Osteoblast (primary cell): ENCODE measurements around the gene TMEM132A. TPM values are rescaled to one million over a fixed set of nuclear protein-coding genes. Genes with fewer than 3 reads are reported as not detected.
A peak's percentile ranks its signal among the peaks of the same experiment; 100 is the strongest.

Experiments
- DNase-seq: peaks from one replicate; pipeline ENCODE4 v3.0.0; 2011; ENCODE audit warnings: low spot score, mixed read lengths; ENCODE audit not compliant: insufficient read length; ENCODE audit errors: missing footprints
- H2AFZ ChIP-seq: 2 replicates; pipeline ENCODE4 v1.6.0; 2011; ENCODE audit warnings: mild to moderate bottlenecking, low read length
- H3K27ac ChIP-seq: 2 replicates; pipeline ENCODE4 v1.5.1; 2011; ENCODE audit warnings: mild to moderate bottlenecking, low read depth, low read length, moderate library complexity
- H3K27me3 ChIP-seq: 2 replicates; pipeline ENCODE4 v1.6.0; 2012; ENCODE audit warnings: mild to moderate bottlenecking, control low read depth, inconsistent platforms, low read length, moderate library complexity; ENCODE audit not compliant: insufficient read depth
- H3K36me3 ChIP-seq: 2 replicates; pipeline ENCODE4 v1.5.1; 2011; ENCODE audit warnings: mild to moderate bottlenecking, low read length, control low read depth, moderate library complexity; ENCODE audit not compliant: insufficient read depth
- H3K4me1 ChIP-seq: 2 replicates; pipeline ENCODE4 v1.5.1; 2011; ENCODE audit warnings: mild to moderate bottlenecking, low read length, control low read depth, moderate library complexity; ENCODE audit not compliant: insufficient read depth
- H3K4me2 ChIP-seq: 2 replicates; pipeline ENCODE4 v1.6.0; 2011; ENCODE audit warnings: mild to moderate bottlenecking, low read length; ENCODE audit not compliant: insufficient read depth
- H3K4me3 ChIP-seq: fragments of 200-600 bp; sonication (generic); 3 replicates; pipeline ENCODE4 v1.5.1; 2012; ENCODE audit warnings: mild to moderate bottlenecking, low read length, inconsistent platforms; ENCODE audit not compliant: insufficient read depth
- H3K79me2 ChIP-seq: 2 replicates; pipeline ENCODE4 v1.6.0; 2012; ENCODE audit warnings: mild to moderate bottlenecking, low read length, control low read depth, inconsistent platforms; ENCODE audit not compliant: insufficient read depth
- H3K9me3 ChIP-seq: 2 replicates; pipeline ENCODE4 v1.5.1; 2011; ENCODE audit warnings: low read depth, low read length, control low read depth
- H4K20me1 ChIP-seq: 2 replicates; pipeline ENCODE4 v1.6.0; 2012; ENCODE audit warnings: mild to moderate bottlenecking, low read length, control low read depth; ENCODE audit not compliant: insufficient read depth
- CTCF ChIP-seq: IDR thresholded peaks from 2 replicates; pipeline ENCODE4 v1.5.1; 2011; ENCODE audit warnings: mild to moderate bottlenecking, low read depth, low read length, moderate library complexity; ENCODE audit errors: extremely low read depth
- total RNA-seq: library from RNA; depleted of rRNA; stranded (reverse); fragments of >200 nt; gene quantifications from 2 replicates; pipeline ENCODE4 v1.2.3, GENCODE V29; 2012

TMEM132A gene
- total RNA-seq, 1 donor, result 19.5 TPM

- Histone ChIP-seq H2AFZ (no peak overlapping the region), H4K20me1 (peaks cover 4% of the 10 kb centered on the region), H3K27ac (no peak overlapping the region), H3K9me3 (no peaks in the 10 kb centered on the region), H3K27me3 (no peaks in the 10 kb centered on the region), H3K4me3 (no peak overlapping the region), H3K4me1 (peaks cover 5% of the 10 kb centered on the region), H3K36me3 (no peaks in the 10 kb centered on the region), H3K79me2 (no peaks in the 10 kb centered on the region), H3K4me2 (no peak overlapping the region)
- no peak for TF ChIP-seq CTCF
- DNase-seq, result no peak
Observed at GRCh38 chr11:60948250-60948649, 24.0 kb downstream of the TMEM132A start.

GRCh38 chr11:60950024-60950423 is 25.8 kb downstream of the TMEM132A start:
- TF ChIP-seq CTCF, result no peak
- Histone ChIP-seq H3K79me2 (no peaks in the 10 kb centered on the region), H4K20me1 (no peaks in the 10 kb centered on the region), H3K9me3 (no peaks in the 10 kb centered on the region), H2AFZ (no peak overlapping the region), H3K27ac (no peak overlapping the region), H3K4me3 (no peak overlapping the region), H3K27me3 (no peaks in the 10 kb centered on the region), H3K4me1 (peaks cover 5% of the 10 kb centered on the region), H3K36me3 (no peaks in the 10 kb centered on the region), H3K4me2 (no peak overlapping the region)
- DNase-seq, result no peak

- Histone ChIP-seq H3K79me2 (no peaks in the 10 kb centered on the region), H3K4me3 (peak overlapping the region; percentile 78), H3K4me2 (peak overlapping the region; percentile 95), H3K36me3 (no peaks in the 10 kb centered on the region), H4K20me1 (no peaks in the 10 kb centered on the region), H2AFZ (peak overlapping the region; percentile 99), H3K27ac (no peak overlapping the region), H3K27me3 (no peaks in the 10 kb centered on the region), H3K4me1 (peaks cover 5% of the 10 kb centered on the region), H3K9me3 (no peaks in the 10 kb centered on the region)
- no peak for TF ChIP-seq CTCF
- peak; percentile 81 for DNase-seq
Observed at GRCh38 chr11:60950933-60951605, 26.8 kb downstream of the TMEM132A start.

- Histone ChIP-seq H2AFZ (peak overlapping the region; percentile 99), H3K27ac (peak overlapping the region; percentile 62), H3K4me2 (peak overlapping the region; percentile 95), H3K27me3 (no peaks in the 10 kb centered on the region), H4K20me1 (no peaks in the 10 kb centered on the region), H3K79me2 (no peaks in the 10 kb centered on the region), H3K9me3 (no peaks in the 10 kb centered on the region), H3K36me3 (no peaks in the 10 kb centered on the region), H3K4me1 (peaks cover 5% of the 10 kb centered on the region), H3K4me3 (peak overlapping the region; percentile 78)
- no peak for DNase-seq
- TF ChIP-seq CTCF, result no peak
Observed at GRCh38 chr11:60951606-60951903, 27.3 kb downstream of the TMEM132A start.
